GM19193 (cell line): Measurements from ENCODE around the gene SCRN2.

Source experiments
- POLR2A ChIP-seq: IDR thresholded peaks from 4 replicates; pipeline ENCODE4 v1.6.1; 2011; ENCODE audit not compliant: insufficient read depth, insufficient read length; ENCODE audit errors: extremely low read depth

Gene SCRN2

GRCh38 chr17:47810901-47811635, 30.0 kb downstream of the SCRN2 start:
- no peak for TF ChIP-seq POLR2A

- no peak for TF ChIP-seq POLR2A
Observed at GRCh38 chr17:47810200-47810821, 30.8 kb downstream of the SCRN2 start.

- TF ChIP-seq POLR2A = no peak
Observed at GRCh38 chr17:47808830-47809480, 32.1 kb downstream of the SCRN2 start.

- TF ChIP-seq POLR2A = no peak
Observed at GRCh38 chr17:47808036-47808829, 32.8 kb downstream of the SCRN2 start.

- TF ChIP-seq POLR2A = no peak
Observed at GRCh38 chr17:47807421-47807820, 33.7 kb downstream of the SCRN2 start.

- no peak for TF ChIP-seq POLR2A
Observed at GRCh38 chr17:47806913-47807255, 34.2 kb downstream of the SCRN2 start.

GRCh38 chr17:47806026-47806912, 34.8 kb downstream of the SCRN2 start:
- TF ChIP-seq POLR2A = no peak

- TF ChIP-seq POLR2A = no peak
Observed at GRCh38 chr17:47804461-47804860, 36.6 kb downstream of the SCRN2 start.

- no peak for TF ChIP-seq POLR2A
Observed at GRCh38 chr17:47803751-47804150, 37.3 kb downstream of the SCRN2 start.

- TF ChIP-seq POLR2A = no peak
Observed at GRCh38 chr17:47803201-47803600, 37.9 kb downstream of the SCRN2 start.

GRCh38 chr17:47802341-47803022, 38.6 kb downstream of the SCRN2 start:
- no peak for TF ChIP-seq POLR2A

- TF ChIP-seq POLR2A = no peak
Observed at GRCh38 chr17:47801906-47802305, 39.2 kb downstream of the SCRN2 start.

GRCh38 chr17:47801176-47801765, 39.8 kb downstream of the SCRN2 start:
- TF ChIP-seq POLR2A = no peak

GRCh38 chr17:47800686-47801085, 40.4 kb downstream of the SCRN2 start:
- no peak for TF ChIP-seq POLR2A

GRCh38 chr17:47797797-47798196, 43.3 kb downstream of the SCRN2 start:
- TF ChIP-seq POLR2A = no peak
